HepG2 (cell line): ENCODE data around the gene NDUFS1. TPM values are rescaled to one million over a fixed set of nuclear protein-coding genes. Genes with fewer than 3 reads are reported as not detected.

Source experiments
- ARID5B ChIP-seq: IDR thresholded peaks from 2 replicates; pipeline ENCODE4 v1.4.0; 2020; ENCODE audit warnings: mild to moderate bottlenecking, missing genetic modification reagents
- ELF1 ChIP-seq: sonication (generic); formaldehyde crosslinking; IDR thresholded peaks from 2 replicates; pipeline ENCODE4 v1.4.0; 2020; ENCODE audit warnings: missing genetic modification reagents
- ELK4 ChIP-seq: sonication (generic); formaldehyde crosslinking; IDR thresholded peaks from 2 replicates; pipeline ENCODE4 v1.9.0; 2021; ENCODE audit warnings: missing genetic modification reagents, borderline replicate concordance
- FOXJ3 ChIP-seq: sonication (generic); formaldehyde crosslinking; IDR thresholded peaks from 2 replicates; pipeline ENCODE4 v1.4.0; 2020; ENCODE audit warnings: missing genetic modification reagents, mild to moderate bottlenecking, borderline replicate concordance
- FOXK1 ChIP-seq: sonication (generic); formaldehyde crosslinking; IDR thresholded peaks from 2 replicates; pipeline ENCODE4 v1.4.0; 2020; ENCODE audit warnings: low read depth, missing genetic modification reagents, borderline replicate concordance
- HBP1 ChIP-seq: IDR thresholded peaks from 2 replicates; pipeline ENCODE4 v1.6.1; 2016; ENCODE audit warnings: low read depth, control low read depth
- HDAC2 ChIP-seq: sonication (generic); formaldehyde crosslinking; IDR thresholded peaks from 2 replicates; pipeline ENCODE4 v1.4.0; 2020; ENCODE audit warnings: missing genetic modification reagents
- HOXD1 ChIP-seq: sonication (generic); formaldehyde crosslinking; IDR thresholded peaks from 2 replicates; pipeline ENCODE4 v1.5.0; 2020; ENCODE audit warnings: missing genetic modification reagents
- KLF6 ChIP-seq: IDR thresholded peaks from 2 replicates; pipeline ENCODE4 v1.8.0; 2016; ENCODE audit warnings: missing biosample characterization, missing genetic modification reagents
- MED1 ChIP-seq: sonication (generic); formaldehyde crosslinking; IDR thresholded peaks from 2 replicates; pipeline ENCODE4 v1.4.0; 2020; ENCODE audit warnings: missing genetic modification reagents
- POGK ChIP-seq: sonication (generic); formaldehyde crosslinking; conservative IDR thresholded peaks from 2 replicates; pipeline ENCODE4 v1.8.0; 2022; ENCODE audit warnings: mild to moderate bottlenecking, moderate library complexity, missing genetic modification reagents
- RCOR2 ChIP-seq: IDR thresholded peaks from 2 replicates; pipeline ENCODE4 v1.6.1; 2016; ENCODE audit warnings: missing biosample characterization, missing genetic modification reagents
- SMAD3 ChIP-seq: sonication (generic); formaldehyde crosslinking; IDR thresholded peaks from 2 replicates; pipeline ENCODE4 v1.4.0; 2020; ENCODE audit warnings: missing genetic modification reagents
- WIZ ChIP-seq: sonication (generic); formaldehyde crosslinking; IDR thresholded peaks from 2 replicates; pipeline ENCODE4 v1.5.1; 2020; ENCODE audit warnings: mild to moderate bottlenecking, missing genetic modification reagents
- ZFP90 ChIP-seq: sonication (generic); formaldehyde crosslinking; IDR thresholded peaks from 2 replicates; pipeline ENCODE4 v1.8.0; 2022; ENCODE audit warnings: missing genetic modification reagents, mild to moderate bottlenecking, inconsistent platforms, borderline replicate concordance
- ZNF225 ChIP-seq: sonication (generic); formaldehyde crosslinking; IDR thresholded peaks from 2 replicates; pipeline ENCODE4 v1.4.0; 2020; ENCODE audit warnings: mild to moderate bottlenecking, missing genetic modification reagents
- ZNF24 ChIP-seq: fragments of 450-650 bp; IDR thresholded peaks from 2 replicates; pipeline ENCODE4 v1.6.1; 2017; ENCODE audit warnings: antibody characterized with exemption, mild to moderate bottlenecking
- ZNF256 ChIP-seq: sonication (generic); formaldehyde crosslinking; conservative IDR thresholded peaks from 2 replicates; pipeline ENCODE4 v1.4.0; 2020; ENCODE audit warnings: missing genetic modification reagents
- ZNF431 ChIP-seq: sonication (generic); formaldehyde crosslinking; IDR thresholded peaks from 2 replicates; pipeline ENCODE4 v1.9.0; 2022; ENCODE audit warnings: missing genetic modification reagents, low read depth, mild to moderate bottlenecking, borderline replicate concordance
- ZNF496 ChIP-seq: sonication (generic); formaldehyde crosslinking; IDR thresholded peaks from 2 replicates; pipeline ENCODE4 v1.8.1; 2023; ENCODE audit warnings: mild to moderate bottlenecking, moderate library complexity, missing genetic modification reagents; ENCODE audit not compliant: insufficient replicate concordance
- ZNF567 ChIP-seq: sonication (generic); formaldehyde crosslinking; IDR thresholded peaks from 2 replicates; pipeline ENCODE4 v1.8.1; 2023; ENCODE audit warnings: mild to moderate bottlenecking, missing genetic modification reagents, borderline replicate concordance
- polyA plus RNA-seq, 8 experiments: library from polyadenylated mRNA; depleted of rRNA in 3 of 8; stranded (reverse) in 7 of 8; unstranded in 1 of 8; fragments of >200 nt; fragmentation: Illumina TruSeq in 4 of 8; extraction: Trizol in 4 of 8; gene quantifications; 2 replicates each; pipeline versions ENCODE4 v1.2.1 to v1.2.3, GENCODE V29; 2011 to 2016; ENCODE audit warnings: low read depth in 4 of 8, missing spikeins in 1 of 8, mixed read lengths in 1 of 8; ENCODE audit not compliant: insufficient read depth in 1 of 8
- total RNA-seq, 5 experiments: library from RNA; depleted of rRNA; stranded (reverse); fragments of >200 nt; fragmentation: Illumina TruSeq; extraction: Trizol; gene quantifications; 2 replicates each; pipeline ENCODE4 v1.2.3, GENCODE V29; 2016; ENCODE audit warnings: low read depth in 1 of 5

NDUFS1 gene
- total and polyA plus RNA-seq, 2 of the 13 experiments (the other 11 are each of a cell fraction or from before 2014, with no cell fraction given) = 139 to 242 TPM

- TF ChIP-seq ZNF496 (CRISPR knock-in tag) (no peak), FOXK1 (CRISPR knock-in tag) (0 out of 2 replicates have a peak, but pooled peaks have one; percentile 39), ELF1 (CRISPR knock-in tag) (0 out of 2 replicates have a peak, but pooled peaks have one; percentile 14), WIZ (CRISPR knock-in tag) (0 out of 2 replicates have a peak, but pooled peaks have one; percentile 14), HDAC2 (CRISPR knock-in tag) (peak; percentile 34; the same call in 1 of the 2 replicates), POGK (CRISPR knock-in tag) (peak; percentile 30; the same call in 1 of the 2 replicates), RCOR2 (CRISPR knock-in tag) (peak; percentile 18; the same call in 1 of the 2 replicates), ELK4 (no peak), ZNF256 (CRISPR knock-in tag) (no peak), HBP1 (CRISPR knock-in tag) (peak; percentile 99), ZNF431 (no peak), MED1 (CRISPR knock-in tag) (peak; percentile 61), KLF6 (CRISPR knock-in tag) (no peak), ZNF225 (CRISPR knock-in tag) (no peak), ZNF567 (0 out of 2 replicates have a peak, but pooled peaks have one; percentile 47), HOXD1 (CRISPR knock-in tag) (no peak), SMAD3 (CRISPR knock-in tag) (peak; percentile 39; the same call in 1 of the 2 replicates), FOXJ3 (CRISPR knock-in tag) (no peak), ZNF24 (0 out of 2 replicates have a peak, but pooled peaks have one; percentile 55), ZFP90 (no peak), ARID5B (CRISPR knock-in tag) (peak; percentile 78)
Observed at GRCh38 chr2:206160807-206161179, 1.5 kb upstream of the NDUFS1 start (continued).
